Stimulated activated CD4-positive, alpha-beta T cell treated with anti-CD3 and anti-CD28 coated beads, Interleukin-4, amount 100 ng/mL, for 4 hours (primary cell): ENCODE measurements around the gene PHACTR1.
"Not testable (repeated sequence)": the region's sequence is repeated elsewhere in the genome, so short reads cannot be mapped to it uniquely, and the experiment has no call there.

Source experiments
- DNase-seq, 2 experiments: peaks; one replicate each; pipeline ENCODE4 v3.0.0-alpha.2; 2020

The PHACTR1 gene

DNA sequence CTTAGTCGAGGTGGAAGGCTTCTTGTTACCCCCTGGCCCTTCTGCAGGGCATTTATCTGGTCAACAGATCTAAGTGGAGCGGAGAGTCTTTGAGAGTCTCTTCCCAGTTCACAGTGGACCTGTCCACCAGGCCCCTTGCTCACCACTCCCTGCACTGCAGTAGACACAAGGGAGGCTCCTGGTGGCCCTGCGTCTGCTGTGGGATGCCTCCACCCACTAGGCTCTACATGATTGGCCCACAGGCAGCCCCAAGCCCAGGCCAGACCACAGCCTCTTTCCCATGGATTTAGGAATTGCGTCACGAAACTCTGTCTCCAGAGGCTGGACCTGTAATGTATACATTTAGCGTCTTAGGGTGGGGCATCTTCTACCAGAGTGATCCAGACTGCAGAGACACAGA lies 583.4 kb downstream of the PHACTR1 start:
- no peak for DNase-seq

DNA sequence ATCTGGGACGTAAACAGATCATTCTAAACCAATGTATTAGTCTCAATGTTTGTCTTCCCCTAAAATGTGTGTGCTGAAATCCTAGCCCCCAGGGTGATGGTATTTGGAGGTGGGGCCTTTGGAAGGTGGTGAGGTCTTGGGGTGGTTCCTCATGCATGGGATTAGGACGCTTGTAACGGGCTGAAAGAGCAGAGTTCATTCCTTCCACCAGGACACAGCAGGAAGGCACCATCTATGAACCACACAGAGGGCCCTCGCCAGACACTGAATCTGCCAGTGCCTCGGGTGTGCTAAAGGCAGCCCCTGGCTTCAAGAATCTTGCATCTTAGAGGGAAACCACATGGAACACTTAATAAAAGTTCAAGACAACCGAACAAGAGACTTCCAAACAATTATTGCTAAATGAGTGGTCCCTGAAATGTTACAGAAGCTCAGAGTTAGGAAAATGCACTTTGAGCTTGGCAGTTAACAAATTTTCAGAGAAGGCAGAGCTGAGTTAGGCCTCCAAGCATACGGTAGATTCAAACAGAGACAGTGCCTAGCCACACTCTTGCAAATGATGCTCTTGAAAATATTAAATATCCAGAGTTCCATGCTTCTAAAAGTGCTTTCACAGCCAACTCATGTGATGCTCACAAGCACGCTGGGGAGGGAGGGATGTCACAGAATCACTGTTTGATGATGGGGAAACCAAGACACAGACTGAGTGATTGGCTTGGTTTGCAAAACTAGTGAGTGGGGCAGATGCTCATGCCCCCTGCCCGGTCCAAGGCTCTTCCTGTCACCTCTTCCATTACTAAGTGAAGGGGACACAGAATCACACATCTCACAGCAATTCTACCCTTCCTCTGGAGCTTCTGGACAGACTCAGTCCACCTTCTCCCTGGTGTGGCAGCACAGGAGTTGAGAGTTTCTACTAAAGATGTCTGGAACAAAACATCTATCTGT lies 584.4 kb downstream of the PHACTR1 start:
- no peak for DNase-seq

DNA sequence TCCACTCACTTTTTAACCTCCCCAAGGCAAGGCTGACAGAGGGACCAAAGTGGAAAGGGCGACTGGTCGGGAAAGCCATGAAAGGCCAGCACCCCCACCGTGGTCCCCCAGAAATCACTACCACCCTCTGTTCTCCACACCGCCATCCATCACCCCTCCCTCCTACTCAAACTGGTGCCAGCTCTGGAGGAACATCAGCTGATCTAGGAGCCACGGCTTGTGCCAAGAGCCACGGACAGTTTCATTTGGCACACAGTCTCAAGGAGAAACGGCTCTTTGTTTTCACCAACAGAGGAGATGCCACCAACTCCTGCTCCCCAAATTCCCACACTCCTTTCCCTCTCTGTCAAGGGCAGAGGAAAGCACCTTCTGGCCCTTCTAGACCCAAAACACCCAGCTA lies 585.7 kb downstream of the PHACTR1 start:
- no peak for DNase-seq

DNA sequence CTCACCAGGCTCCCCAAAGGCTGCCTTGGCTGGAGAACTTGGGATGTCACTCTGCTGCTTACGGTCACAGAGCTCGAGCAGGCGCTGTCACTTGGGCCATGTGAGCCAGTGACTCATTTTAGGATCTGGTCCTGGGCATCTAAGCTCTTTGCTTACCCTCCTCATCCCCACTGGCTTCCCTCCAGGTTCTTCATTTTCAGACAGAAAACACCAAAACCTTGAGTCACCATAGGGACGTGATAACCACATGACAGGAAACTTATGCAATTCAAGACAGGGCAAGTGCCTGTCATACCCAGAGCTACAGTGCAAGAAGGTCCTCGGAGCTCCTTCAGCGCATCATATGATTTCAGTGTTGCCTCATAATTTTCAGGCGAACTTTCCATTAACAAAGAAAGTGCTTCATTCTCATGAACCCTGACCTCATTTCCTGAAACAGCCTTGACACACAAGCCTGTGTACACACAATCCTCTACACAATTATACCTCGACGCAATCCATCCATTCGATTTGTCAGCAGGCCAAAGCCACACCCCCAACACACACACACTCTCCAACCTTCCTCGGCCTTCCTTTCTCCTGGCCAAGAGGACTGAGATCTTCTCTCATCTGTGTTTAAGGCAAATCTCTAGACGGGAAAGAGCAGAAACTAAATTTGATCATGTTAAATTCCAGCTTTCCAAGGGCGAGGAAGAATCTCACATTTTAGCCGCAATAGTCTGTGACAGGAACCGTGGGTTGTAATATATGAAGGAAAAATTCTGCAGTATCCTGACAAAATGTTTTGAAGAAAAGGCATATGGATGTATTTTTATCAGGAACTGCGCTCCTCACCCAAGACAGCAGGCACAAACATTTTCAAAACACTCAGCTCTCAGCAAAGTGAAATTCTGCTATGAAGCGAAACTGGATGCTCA lies 586.4 kb downstream of the PHACTR1 start:
- DNase-seq: peak in 1 of 2 experiments; percentile 24

DNA sequence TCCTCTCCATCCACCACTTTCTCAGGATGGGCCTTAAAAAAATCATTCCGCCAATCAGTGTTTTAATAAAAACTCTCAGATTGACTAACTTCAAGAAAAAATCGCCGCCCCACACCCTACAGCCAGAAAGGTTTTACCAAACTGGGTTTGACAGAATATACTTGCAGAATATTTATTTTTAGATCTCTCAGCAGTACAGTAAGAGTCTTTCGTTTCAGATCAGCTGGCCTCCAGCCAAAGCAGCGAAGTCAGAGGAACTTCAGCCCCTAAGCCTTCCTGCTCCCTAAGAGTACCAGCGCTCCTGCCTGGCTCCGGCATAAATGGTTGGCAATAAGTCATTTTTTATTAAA lies 587.1 kb downstream of the PHACTR1 start:
- DNase-seq: no peak

DNA sequence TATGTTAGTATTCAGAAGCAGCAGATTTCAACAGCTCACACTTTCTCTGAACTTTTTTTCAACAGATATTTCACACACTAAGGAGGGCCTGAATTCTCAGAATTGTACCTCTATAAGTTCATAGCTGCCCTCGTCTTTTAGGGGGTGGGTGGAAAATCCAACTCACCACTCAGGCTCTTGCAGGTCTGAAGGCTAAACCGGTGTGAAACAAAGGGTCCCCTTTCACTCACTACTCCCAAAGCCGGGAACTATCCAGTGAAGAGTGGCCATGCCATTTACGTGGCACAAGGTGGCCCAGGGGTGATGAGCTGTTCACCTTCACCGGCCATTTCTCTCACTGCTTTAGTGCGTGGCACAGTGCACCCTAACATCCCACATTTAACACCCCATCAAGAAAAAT lies 587.5 kb downstream of the PHACTR1 start:
- DNase-seq: no peak

DNA sequence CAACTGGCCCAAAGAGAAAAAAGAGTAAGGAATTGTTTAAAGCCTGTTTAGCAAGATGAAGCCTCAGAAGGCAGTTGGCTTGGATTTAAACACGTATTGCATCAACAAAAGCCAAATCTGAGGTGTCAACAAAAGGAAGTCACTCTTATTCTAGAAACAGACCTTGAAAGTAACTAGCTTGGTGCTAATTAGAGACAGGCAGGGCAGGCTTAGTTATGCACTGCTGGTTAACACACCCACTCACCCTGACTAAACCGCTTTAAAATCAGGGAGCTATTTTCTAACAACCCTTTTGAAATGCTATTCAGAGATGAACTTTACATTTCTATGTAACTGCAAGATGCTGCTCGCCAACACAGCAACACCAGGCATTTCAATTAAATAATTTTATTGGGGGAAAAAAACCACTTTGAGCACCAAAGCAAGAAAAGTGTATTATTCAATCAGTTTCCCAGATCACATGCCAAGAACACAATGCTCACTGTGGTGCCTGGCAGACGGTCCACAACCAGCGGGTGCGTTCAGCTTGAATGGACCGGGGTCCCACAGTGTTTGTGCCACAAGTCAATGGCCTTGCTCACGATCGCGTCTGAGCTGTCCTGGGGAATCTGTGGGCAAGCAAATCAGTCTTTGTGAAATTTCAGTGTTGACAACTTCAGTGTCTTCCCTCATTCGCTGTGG lies 588.2 kb downstream of the PHACTR1 start:
- DNase-seq: no peak

DNA sequence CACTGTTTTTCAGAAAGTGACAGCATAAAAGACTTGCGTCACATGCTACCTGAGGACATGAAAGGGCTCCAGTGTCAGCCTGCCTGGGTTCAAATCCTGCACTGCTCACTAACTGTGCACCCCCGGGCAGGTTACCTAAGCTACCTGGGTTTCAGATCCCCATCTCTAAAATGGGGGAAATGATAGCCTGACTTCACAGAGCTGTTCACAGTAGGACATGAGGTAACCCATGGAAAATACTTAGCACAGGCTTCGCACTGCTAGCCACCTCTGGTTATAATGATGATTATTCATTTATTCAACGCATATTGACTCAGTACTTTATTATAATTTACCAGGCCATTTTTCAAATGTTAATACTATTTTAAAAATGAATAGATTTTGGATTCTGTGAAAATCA lies 588.7 kb downstream of the PHACTR1 start:
- no peak for DNase-seq

DNA sequence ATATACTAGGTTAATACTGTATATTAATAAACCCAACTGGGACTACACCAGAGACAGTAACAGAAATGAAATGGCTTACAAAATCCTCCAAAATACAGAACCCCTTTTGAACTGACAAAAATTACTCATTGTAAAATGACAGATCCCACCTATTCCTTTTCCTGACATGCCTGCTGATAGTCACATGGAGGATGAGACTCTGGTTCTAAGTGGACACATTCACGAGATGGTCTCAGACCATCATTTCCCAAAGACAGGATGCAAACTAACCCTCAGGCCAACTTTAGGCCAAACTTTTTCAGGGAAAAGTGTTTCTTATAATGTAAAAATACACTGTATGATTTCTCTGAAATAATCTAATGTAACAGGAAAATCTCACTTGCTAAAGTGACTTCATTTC lies 589.2 kb downstream of the PHACTR1 start:
- no peak for DNase-seq

DNA sequence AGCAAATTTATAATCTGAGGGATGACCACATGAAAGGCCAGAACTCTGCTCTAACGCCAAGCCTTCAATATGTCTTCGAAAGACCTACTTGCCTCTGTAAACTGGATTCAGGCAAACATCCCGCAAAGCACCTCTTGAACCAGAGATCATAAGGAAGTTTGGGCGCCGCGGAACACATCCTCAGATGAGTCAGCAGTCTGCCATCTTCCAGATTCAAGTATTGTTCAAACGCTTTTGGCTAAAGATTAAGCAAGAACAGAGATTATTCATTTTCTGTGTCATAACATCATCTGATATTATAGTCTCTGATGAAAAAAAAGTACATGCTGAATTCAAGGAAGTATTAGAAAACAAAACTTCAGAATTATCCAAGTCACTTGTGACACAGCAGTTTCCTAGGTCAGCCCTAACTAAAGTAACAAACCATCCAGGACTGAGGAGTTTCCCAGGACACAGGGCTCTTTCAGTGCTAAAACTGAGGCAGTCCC lies 591.0 kb downstream of the PHACTR1 start:
- DNase-seq: no peak

DNA sequence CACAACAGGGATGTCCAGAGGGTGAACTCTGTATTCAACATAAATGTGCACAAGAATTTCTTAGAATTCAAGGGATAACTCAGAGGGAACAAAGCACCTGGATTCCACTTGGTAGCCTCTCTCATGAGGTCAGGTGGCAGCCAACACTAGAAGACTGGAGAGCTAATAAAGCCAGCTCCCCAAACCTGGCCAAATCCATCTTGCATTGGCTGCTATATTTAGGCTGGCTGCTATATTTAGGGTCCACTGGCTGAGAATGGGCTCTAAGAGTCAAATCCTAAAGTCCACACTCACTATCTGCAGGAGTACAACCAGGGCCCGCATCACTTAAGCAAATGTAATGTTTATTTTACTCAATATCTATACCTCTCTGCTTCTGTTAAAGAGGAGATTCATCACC lies 591.8 kb downstream of the PHACTR1 start:
- DNase-seq: no peak

DNA sequence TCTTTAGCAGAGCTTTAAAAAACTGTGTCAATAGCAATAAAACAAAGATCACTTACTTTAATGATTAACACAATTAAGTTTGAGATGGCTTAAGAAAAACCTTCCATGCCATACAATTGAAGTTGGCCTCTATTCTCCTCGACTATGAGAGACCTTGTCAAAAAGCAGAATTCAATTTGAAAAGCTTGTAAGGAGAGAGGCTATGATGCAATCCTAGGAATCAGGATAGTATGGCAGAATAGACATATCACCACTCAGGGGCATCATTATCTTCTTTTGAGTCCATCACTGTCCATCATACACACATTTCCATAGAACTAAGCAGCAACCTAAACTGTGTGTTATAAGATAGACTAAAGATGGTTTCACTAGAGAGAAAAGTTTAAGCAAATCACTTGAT lies 594.6 kb downstream of the PHACTR1 start:
- DNase-seq: no peak

DNA sequence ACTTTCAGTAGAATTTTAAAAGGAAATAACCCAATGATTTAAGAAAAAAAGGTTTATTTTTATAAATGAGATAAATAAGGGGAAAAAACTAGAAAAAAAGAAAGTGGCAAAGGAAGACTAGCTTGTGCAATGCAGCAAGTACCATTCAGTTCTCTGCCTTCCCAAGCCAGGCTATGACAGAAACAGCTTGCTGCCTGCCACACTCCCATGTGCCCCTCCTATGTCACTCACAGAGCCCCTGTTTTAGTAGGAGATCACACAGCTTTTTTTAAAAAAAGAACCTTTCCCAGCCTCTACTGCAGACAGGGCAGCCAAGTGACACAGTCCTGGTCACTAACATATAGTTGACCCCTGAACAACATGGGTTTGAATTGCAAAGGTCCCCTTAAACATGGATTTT lies 598.2 kb downstream of the PHACTR1 start:
- no peak for DNase-seq

DNA sequence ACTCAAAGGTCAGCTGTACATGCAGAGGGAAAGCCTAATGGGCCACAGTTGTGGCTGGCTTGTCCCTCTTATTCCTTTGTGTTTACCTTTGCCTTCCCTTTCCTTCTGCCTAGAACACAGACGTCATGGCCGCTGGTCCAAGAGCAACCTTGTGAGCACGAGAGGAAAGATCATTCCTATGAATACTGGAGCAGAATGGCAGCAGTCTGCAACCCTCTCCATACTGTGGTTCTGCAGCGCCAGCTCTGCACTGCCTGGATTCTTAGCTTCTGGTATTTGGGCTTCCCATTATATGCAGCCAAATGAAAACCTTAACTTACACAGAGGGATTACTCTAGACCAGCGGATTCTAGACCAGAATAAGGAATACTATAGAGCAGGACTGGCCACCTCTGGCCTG lies 599.3 kb downstream of the PHACTR1 start:
- no peak for DNase-seq

DNA sequence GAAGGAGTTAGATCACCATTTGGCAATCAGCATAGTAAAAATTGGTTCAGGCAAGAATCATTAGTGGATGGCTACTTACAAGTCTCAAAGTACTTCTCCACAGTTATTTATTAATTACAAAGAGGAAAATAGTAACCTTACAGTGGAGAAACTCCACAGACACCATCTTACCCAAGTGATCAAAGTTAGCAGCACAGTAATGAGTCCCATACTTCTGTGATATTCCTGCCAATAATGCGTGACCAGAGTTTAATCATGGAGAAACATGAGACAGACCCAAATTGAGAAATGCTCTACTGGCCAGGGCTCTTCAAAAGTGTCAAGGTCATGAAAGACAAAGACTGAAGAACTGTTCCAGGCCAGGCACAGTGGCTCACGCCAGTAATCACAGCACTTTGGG lies 602.3 kb downstream of the PHACTR1 start:
- DNase-seq: no peak

DNA sequence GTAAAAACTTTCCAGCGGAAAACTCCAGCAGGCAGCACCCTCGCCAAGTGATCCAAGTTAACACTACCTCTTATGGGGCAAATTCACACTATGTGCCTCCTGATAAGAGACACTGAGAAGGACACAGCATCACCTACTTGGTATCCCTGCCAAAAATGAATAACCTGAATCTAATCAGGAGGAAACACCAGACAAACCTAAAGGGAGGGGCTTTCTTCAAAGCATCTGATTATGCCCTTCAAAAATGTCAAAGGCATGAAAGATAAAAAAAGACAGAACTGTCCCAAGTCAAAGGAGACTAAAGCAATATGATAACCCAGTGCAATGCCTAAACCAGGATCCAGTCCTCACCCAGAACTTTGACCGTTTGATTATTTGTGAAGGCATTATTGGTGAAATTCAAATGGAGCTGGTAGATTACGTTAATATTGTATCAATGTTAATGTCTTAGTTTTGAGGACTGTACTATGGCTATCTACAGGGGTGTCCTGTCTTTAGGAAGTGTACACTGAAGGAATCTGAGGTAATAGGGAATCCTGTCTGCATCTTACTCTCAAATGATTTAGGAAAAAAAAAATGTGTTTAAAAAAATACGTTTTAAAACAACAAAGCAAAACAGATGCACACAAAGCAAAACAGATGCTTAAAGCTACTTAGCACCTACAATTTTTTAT lies 603.5 kb downstream of the PHACTR1 start:
- no peak for DNase-seq

DNA sequence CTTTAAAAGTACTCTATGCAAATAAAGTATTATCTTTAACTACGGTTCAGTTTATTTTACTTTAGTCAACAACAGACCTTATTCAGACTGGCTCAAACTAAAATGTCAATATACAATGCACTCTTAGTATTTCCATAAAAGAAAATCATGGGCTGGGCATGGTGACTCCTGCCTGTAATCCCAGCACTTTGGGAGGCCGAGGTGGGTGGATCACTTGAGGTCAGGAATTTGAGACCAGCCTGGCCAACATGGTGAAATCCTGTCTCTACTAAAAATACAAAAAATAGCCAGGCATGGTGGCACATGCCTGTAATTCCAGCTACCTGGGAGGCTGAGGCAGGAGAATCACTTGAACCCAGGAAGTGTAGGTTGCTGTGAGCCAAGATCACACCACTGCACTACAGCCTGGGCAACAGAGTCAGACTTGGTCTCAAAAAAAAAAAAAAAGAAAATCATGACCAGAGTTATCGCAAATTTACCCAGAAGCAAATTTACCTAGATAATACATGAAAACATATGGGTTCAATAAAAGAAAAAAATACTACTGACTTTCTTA lies 609.5 kb downstream of the PHACTR1 start:
- not testable (repeated sequence) for DNase-seq

DNA sequence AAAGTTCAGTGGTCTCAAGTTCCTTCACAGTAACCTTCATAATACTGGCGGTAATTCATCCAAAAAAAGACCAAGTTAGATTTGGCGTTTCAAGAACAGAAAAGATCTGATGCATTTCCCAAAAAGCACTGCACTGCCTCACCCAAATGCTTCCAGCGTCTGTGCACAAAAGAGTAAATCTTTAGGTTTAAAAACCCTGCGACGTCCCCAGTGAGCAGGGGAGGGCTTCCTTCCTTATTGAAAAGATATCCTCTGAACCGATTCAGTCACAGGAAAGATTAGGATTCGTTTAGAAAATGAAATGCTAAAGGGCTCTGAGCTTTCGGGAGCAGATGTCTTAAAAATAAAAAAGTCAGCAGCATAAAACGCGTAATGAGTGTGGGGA lies 611.1 kb downstream of the PHACTR1 start:
- DNase-seq: no peak

DNA sequence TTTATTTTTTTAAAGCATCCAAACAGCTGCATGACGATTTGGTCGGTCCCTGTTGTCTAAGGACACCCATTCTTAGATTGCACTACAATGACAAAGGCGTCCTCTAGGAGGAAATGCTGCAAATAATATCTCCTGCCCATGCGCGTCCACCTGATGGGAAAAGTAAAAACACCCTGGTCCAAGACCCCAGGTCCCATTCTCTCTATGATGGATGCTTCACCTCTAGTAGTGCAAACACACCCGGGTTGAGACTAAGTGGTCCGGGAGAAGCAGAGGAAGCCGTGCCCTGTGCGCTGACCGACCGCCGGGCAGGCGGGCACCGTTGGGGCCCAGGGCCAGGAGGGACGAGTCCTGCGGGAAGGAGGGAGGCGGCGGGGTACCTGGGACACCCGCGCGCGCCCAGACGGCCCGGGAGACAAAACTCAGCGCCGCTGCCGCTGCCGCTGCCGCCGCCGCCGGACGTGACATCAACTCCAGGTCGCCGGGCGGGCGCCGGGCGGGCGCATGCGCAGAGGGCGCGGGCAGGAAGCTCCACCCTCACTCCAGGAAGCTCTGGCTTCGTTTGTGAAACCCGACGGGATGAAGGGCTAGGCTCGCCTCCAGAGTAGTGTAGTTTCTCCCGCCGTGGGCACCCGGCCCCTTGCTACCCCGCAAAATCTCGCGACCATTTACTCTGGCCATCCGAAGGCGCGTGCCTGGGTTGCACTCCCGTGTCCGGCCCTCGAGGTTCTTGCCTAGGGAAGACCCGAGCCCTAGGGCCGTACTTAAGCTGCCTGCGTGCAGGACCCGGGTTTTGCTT lies 611.7 kb downstream of the PHACTR1 start, which contains the start of gene TBC1D7:
Gene TBC1D7, minus strand, starts transcription at position 462 of the 799 bp plus-strand sequence. CDS start 1,639 bp downstream, outside the sequence.
- peak; percentile 90 to 94 for DNase-seq

DNA sequence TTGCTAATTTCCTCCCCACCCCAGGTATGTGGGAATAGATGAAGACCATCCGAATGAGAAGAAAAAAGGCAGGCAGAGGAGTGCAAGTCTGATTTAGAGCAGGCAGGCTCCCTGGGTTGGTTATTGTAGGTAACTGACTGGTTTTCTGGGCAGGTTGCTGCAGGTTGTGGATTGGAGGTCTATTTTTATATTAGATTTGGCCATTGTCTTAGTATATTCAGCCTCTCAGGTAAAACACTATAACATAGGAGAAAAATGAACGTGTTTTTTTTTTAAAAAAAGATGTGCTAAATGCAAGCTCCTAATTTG lies 612.3 kb downstream of the PHACTR1 start:
- DNase-seq: no peak
